HG02943 (cell line): ENCODE data around the gene L3MBTL3.
"Not testable (repeated sequence)": the region's sequence is repeated elsewhere in the genome, so short reads cannot be mapped to it uniquely, and the experiment has no call there.

ENCODE experiments used
- ATAC-seq: cut with Tn5 transposase; IDR thresholded peaks from one replicate; pipeline ENCODE4 v1.9.1; 2021; ENCODE audit warnings: mild to moderate bottlenecking, low read depth, moderate library complexity; ENCODE audit not compliant: unreplicated experiment

L3MBTL3 gene

GRCh38 chr6:130069485-130069884 is 51.1 kb downstream of the L3MBTL3 start:
- ATAC-seq = no peak

- ATAC-seq = no peak
Observed at GRCh38 chr6:130070326-130070725, 51.9 kb downstream of the L3MBTL3 start.

- ATAC-seq = no peak
Observed at GRCh38 chr6:130070792-130071191, 52.4 kb downstream of the L3MBTL3 start.

GRCh38 chr6:130075879-130076460 is 57.6 kb downstream of the L3MBTL3 start:
- ATAC-seq = no peak

GRCh38 chr6:130076512-130076911 is 58.1 kb downstream of the L3MBTL3 start:
- no peak for ATAC-seq

- no peak for ATAC-seq
Observed at GRCh38 chr6:130090796-130091195, 72.4 kb downstream of the L3MBTL3 start.

GRCh38 chr6:130093546-130093945 is 75.2 kb downstream of the L3MBTL3 start:
- no peak for ATAC-seq

GRCh38 chr6:130098317-130098716 is 79.9 kb downstream of the L3MBTL3 start:
- no peak for ATAC-seq

- no peak for ATAC-seq
Observed at GRCh38 chr6:130099119-130099518, 80.7 kb downstream of the L3MBTL3 start.

GRCh38 chr6:130105996-130106704 is 87.8 kb downstream of the L3MBTL3 start:
- no peak for ATAC-seq

GRCh38 chr6:130107710-130108109 is 89.3 kb downstream of the L3MBTL3 start:
- no peak for ATAC-seq

- no peak for ATAC-seq
Observed at GRCh38 chr6:130111031-130111430, 92.7 kb downstream of the L3MBTL3 start.

GRCh38 chr6:130113201-130113710 is 94.9 kb downstream of the L3MBTL3 start:
- ATAC-seq = no peak

- peak; percentile 76 for ATAC-seq
Observed at GRCh38 chr6:130115036-130115435, 96.7 kb downstream of the L3MBTL3 start.

- no peak for ATAC-seq
Observed at GRCh38 chr6:130116273-130116672, 97.9 kb downstream of the L3MBTL3 start.

- ATAC-seq = not testable (repeated sequence)
Observed at GRCh38 chr6:130117187-130117701, 98.9 kb downstream of the L3MBTL3 start.

- ATAC-seq = no peak
Observed at GRCh38 chr6:130118236-130118635, 99.9 kb downstream of the L3MBTL3 start.

- no peak for ATAC-seq
Observed at GRCh38 chr6:130119211-130119610, 100.8 kb downstream of the L3MBTL3 start.

- no peak for ATAC-seq
Observed at GRCh38 chr6:130120731-130121130, 102.3 kb downstream of the L3MBTL3 start.

GRCh38 chr6:130122243-130122642 is 103.9 kb downstream of the L3MBTL3 start:
- no peak for ATAC-seq

- no peak for ATAC-seq
Observed at GRCh38 chr6:130127195-130127594, 108.8 kb downstream of the L3MBTL3 start.

GRCh38 chr6:130128326-130128725 is 109.9 kb downstream of the L3MBTL3 start:
- ATAC-seq = no peak
